Hepatocyte (in vitro differentiated cells): ENCODE results near the gene HMGB1.

Source experiments
- CTCF ChIP-seq: fragments of 200-600 bp; sonication (generic); IDR thresholded peaks from 2 replicates; pipeline ENCODE4 v1.5.1; 2016; ENCODE audit warnings: antibody characterized with exemption, mild to moderate bottlenecking; ENCODE audit not compliant: poor library complexity
- EZH2 ChIP-seq: fragments of 200-600 bp; sonication (generic); IDR thresholded peaks from 2 replicates; pipeline ENCODE4 v1.6.1; 2016; ENCODE audit warnings: antibody characterized with exemption, mild to moderate bottlenecking, borderline replicate concordance

- TF ChIP-seq CTCF = no peak
- TF ChIP-seq EZH2 = no peak
These were observed 55.0 kb downstream of the HMGB1 start for GRCh38 chr13:30410705-30411125.
